Measurements from ENCODE around the gene STARD3. TPM values are rescaled to one million over a fixed set of nuclear protein-coding genes. Genes with fewer than 3 reads are reported as not detected.

The STARD3 gene
- total RNA-seq, 1 donor from 2014 or later: 87.6 TPM

GRCh38 chr17:39660011-39660360, 23.0 kb downstream of the STARD3 start:
- no peaks in the 10 kb centered on the region for H3K27me3 ChIP-seq
- H3K4me3 ChIP-seq: no peak overlapping the region
- intact Hi-C loops (cut with DNase I): no loop called here
- TF ChIP-seq CTCF (IDR thresholded peaks at IDR 0.05): no peak
- H3K36me3 ChIP-seq: peaks cover 34 to 38% of the 10 kb centered on the region in 2 donors
- H3K27ac ChIP-seq: no peak overlapping the region
- no peak for DNase-seq (ENCODE audit: low spot score in 2 of 2)
- peaks cover 9 to 21% of the 10 kb centered on the region in 2 donors for H3K4me1 ChIP-seq
- no peaks in the 10 kb centered on the region for H3K9me3 ChIP-seq

GRCh38 chr17:39660397-39661385, 23.7 kb downstream of the STARD3 start:
- H3K27me3 ChIP-seq: no peaks in the 10 kb centered on the region
- no peaks in the 10 kb centered on the region for H3K9me3 ChIP-seq
- intact Hi-C loops (cut with DNase I): no loop called here
- no peak overlapping the region for H3K27ac ChIP-seq
- H3K4me3 ChIP-seq: no peak overlapping the region
- DNase-seq (ENCODE audit: low spot score in 2 of 2): no peak
- no peak for TF ChIP-seq CTCF (IDR thresholded peaks at IDR 0.05)
- peaks cover 34 to 38% of the 10 kb centered on the region in 2 donors for H3K36me3 ChIP-seq
- peaks cover 15 to 28% of the 10 kb centered on the region in 2 donors for H3K4me1 ChIP-seq

- no peak for DNase-seq (ENCODE audit: low spot score in 2 of 2)
- Histone ChIP-seq H3K4me3 (no peak overlapping the region), H3K27ac (no peak overlapping the region), H3K36me3 (peaks cover 31 to 33% of the 10 kb centered on the region in 2 donors), H3K9me3 (no peaks in the 10 kb centered on the region), H3K27me3 (no peaks in the 10 kb centered on the region), H3K4me1 (peaks cover 15 to 41% of the 10 kb centered on the region in 2 donors)
- intact Hi-C loops (cut with DNase I): no loop called here
- TF ChIP-seq CTCF (IDR thresholded peaks at IDR 0.05): no peak
Measured at GRCh38 chr17:39661744-39662541, 25.0 kb downstream of the STARD3 start.

- intact Hi-C loops (cut with DNase I): no loop called here
- Histone ChIP-seq H3K27me3 (no peaks in the 10 kb centered on the region), H3K4me1 (peaks cover 20 to 49% of the 10 kb centered on the region in 2 donors), H3K4me3 (no peak overlapping the region), H3K27ac (peak overlapping the region; percentile 68 to 74), H3K36me3 (peaks cover 25 to 28% of the 10 kb centered on the region in 2 donors), H3K9me3 (no peaks in the 10 kb centered on the region)
- TF ChIP-seq CTCF (IDR thresholded peaks at IDR 0.05): no peak
- DNase-seq (ENCODE audit: low spot score in 2 of 2): no peak
Measured at GRCh38 chr17:39662551-39663339, 25.8 kb downstream of the STARD3 start.

- DNase-seq (ENCODE audit: low spot score in 2 of 2): no peak
- peaks cover 19 to 24% of the 10 kb centered on the region in 2 donors for H3K36me3 ChIP-seq
- H3K4me1 ChIP-seq: peaks cover 23 to 54% of the 10 kb centered on the region in 2 donors
- intact Hi-C loops (cut with DNase I): no loop called here
- peak overlapping the region; percentile 68 to 74 for H3K27ac ChIP-seq
- no peak for TF ChIP-seq CTCF (IDR thresholded peaks at IDR 0.05)
- H3K4me3 ChIP-seq: no peak overlapping the region
- H3K27me3 ChIP-seq: no peaks in the 10 kb centered on the region
- no peaks in the 10 kb centered on the region for H3K9me3 ChIP-seq
Measured at GRCh38 chr17:39663340-39663687, 26.4 kb downstream of the STARD3 start.

Measured in ascending aorta (tissue), 2 donors.